ENCODE measurements around the gene MTHFS.

- TF ChIP-seq, protein P1, sequence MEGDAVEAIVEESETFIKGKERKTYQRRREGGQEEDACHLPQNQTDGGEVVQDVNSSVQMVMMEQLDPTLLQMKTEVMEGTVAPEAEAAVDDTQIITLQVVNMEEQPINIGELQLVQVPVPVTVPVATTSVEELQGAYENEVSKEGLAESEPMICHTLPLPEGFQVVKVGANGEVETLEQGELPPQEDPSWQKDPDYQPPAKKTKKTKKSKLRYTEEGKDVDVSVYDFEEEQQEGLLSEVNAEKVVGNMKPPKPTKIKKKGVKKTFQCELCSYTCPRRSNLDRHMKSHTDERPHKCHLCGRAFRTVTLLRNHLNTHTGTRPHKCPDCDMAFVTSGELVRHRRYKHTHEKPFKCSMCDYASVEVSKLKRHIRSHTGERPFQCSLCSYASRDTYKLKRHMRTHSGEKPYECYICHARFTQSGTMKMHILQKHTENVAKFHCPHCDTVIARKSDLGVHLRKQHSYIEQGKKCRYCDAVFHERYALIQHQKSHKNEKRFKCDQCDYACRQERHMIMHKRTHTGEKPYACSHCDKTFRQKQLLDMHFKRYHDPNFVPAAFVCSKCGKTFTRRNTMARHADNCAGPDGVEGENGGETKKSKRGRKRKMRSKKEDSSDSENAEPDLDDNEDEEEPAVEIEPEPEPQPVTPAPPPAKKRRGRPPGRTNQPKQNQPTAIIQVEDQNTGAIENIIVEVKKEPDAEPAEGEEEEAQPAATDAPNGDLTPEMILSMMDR (IDR thresholded peaks at IDR 0.05), result no peak
- no peak for TF ChIP-seq POLR2A (IDR thresholded peaks at IDR 0.05)
Measured at GRCh38 chr15:79832367-79833120, 64.3 kb downstream of the MTHFS start.
